CD4-positive, alpha-beta T cell (primary cell): ENCODE measurements around the gene HES5. TPM values are rescaled to one million over a fixed set of nuclear protein-coding genes. Genes with fewer than 3 reads are reported as not detected.

Experiments
- ATAC-seq: fragments of 200-7000 bp; cut with Tn5 transposase; one replicate; pipeline ENCODE4 v1.10.0; 2022; ENCODE audit warnings: mild to moderate bottlenecking; ENCODE audit not compliant: poor library complexity
- CTCF ChIA-PET: fragments of 350-600 bp; sonication (Branson Sonifier 250); formaldehyde crosslinking; loops from one replicate; lab custom pipeline; 2021; ENCODE audit warnings: antibody characterized with exemption, inconsistent platforms; lab: Charles Lee
- POLR2A ChIA-PET: fragments of 350-600 bp; sonication (Branson Sonifier 250); formaldehyde crosslinking; loops from one replicate; lab custom pipeline; 2021; ENCODE audit warnings: antibody characterized with exemption, inconsistent platforms; lab: Charles Lee
- DNase-seq, 14 experiments: peaks; one replicate each; pipeline ENCODE4 v3.0.0-alpha.2; 2013 to 2020; ENCODE audit warnings: mixed read lengths in 2 of 14
- H3K27ac ChIP-seq, 2 donors: one replicate each; pipeline versions ENCODE4 v1.5.1 to v1.7.0; 2013; ENCODE audit warnings: low read length in 2 of 2, low read depth in 1 of 2, mild to moderate bottlenecking in 1 of 2
- H3K27me3 ChIP-seq, 2 experiments: 1 replicate in 1 of 2; 2 replicates in 1 of 2; pipeline versions ENCODE4 v1.6.1 to v1.7.0; 2013; ENCODE audit warnings: low read length in 2 of 2, control low read depth in 1 of 2, mild to moderate bottlenecking in 1 of 2, moderate library complexity in 1 of 2; ENCODE audit not compliant: insufficient read depth in 2 of 2, control insufficient read depth in 1 of 2
- H3K36me3 ChIP-seq: one replicate; pipeline ENCODE4 v1.6.1; 2013; ENCODE audit warnings: low read length, control low read depth; ENCODE audit not compliant: insufficient read depth
- H3K4me1 ChIP-seq: one replicate; pipeline ENCODE4 v1.6.1; 2013; ENCODE audit warnings: low read length, control low read depth; ENCODE audit not compliant: insufficient read depth
- H3K4me3 ChIP-seq: one replicate; pipeline ENCODE4 v1.5.1; 2013; ENCODE audit warnings: mild to moderate bottlenecking, low read length, moderate library complexity
- H3K9me3 ChIP-seq, 2 experiments: 1 replicate in 1 of 2; 2 replicates in 1 of 2; pipeline versions ENCODE4 v1.6.1 to v1.7.0; 2013; ENCODE audit warnings: low read length in 2 of 2, mild to moderate bottlenecking in 2 of 2, control low read depth in 1 of 2, moderate library complexity in 1 of 2; ENCODE audit not compliant: control insufficient read depth in 1 of 2, insufficient read depth in 1 of 2
- H3K27ac Mint-ChIP-seq: one replicate; pipeline ENCODE4 v1.8.0; 2020; ENCODE audit warnings: mixed read lengths
- H3K27me3 Mint-ChIP-seq: one replicate; pipeline ENCODE4 v1.8.0; 2021; ENCODE audit warnings: mixed read lengths
- H3K36me3 Mint-ChIP-seq: one replicate; pipeline ENCODE4 v1.8.0; 2021; ENCODE audit warnings: low read depth, mixed read lengths
- H3K4me1 Mint-ChIP-seq: one replicate; pipeline ENCODE4 v1.8.0; 2021; ENCODE audit warnings: low read depth, mixed read lengths
- H3K4me3 Mint-ChIP-seq: one replicate; pipeline ENCODE4 v1.8.0; 2020; ENCODE audit warnings: mild to moderate bottlenecking, mixed read lengths
- H3K9me3 Mint-ChIP-seq: one replicate; pipeline ENCODE4 v1.8.0; 2020; ENCODE audit warnings: mixed read lengths
- intact Hi-C, 2 experiments: fragments of 100-400 bp; cut with DNase I in 1 of 2; cut with micrococcal nuclease in 1 of 2; formaldehyde crosslinking; loops; one replicate each; pipeline versions ENCODE4 v1.15.1 to v1.9.0; 2023 to 2025; cut with DNase I, micrococcal nuclease
- total RNA-seq, 174 experiments: library from RNA in 2 of 174; stranded (reverse) in 2 of 174; gene quantifications; one replicate each; pipeline ENCODE4 v1.2.3 and lab custom pipeline; 2021 to 2026
- TF ChIP-seq, protein P1 (sequence below): fragments of 200-600 bp; IDR thresholded peaks from one replicate; pipeline ENCODE4 v1.8.0; 2022; ENCODE audit warnings: antibody characterized with exemption, mild to moderate bottlenecking

Gene HES5
- total RNA-seq, 2 experiments from 2014 or later, result not detected

GRCh38 chr1:2498648-2499047, 31.4 kb downstream of the HES5 start:
- DNase-seq (no peak), ATAC-seq (no peak)
- H3K36me3 Mint-ChIP-seq, result no peaks in the 10 kb centered on the region
- H3K36me3 ChIP-seq, result no peaks in the 10 kb centered on the region
- H3K4me3 Mint-ChIP-seq, result no peak overlapping the region
- intact Hi-C loops, result no loop called here
- no peaks in the 10 kb centered on the region for H3K27me3 ChIP-seq
- H3K9me3 ChIP-seq, result peaks cover 0 to 6% of the 10 kb centered on the region in 2 experiments
- no peaks in the 10 kb centered on the region for H3K9me3 Mint-ChIP-seq
- CTCF ChIA-PET, result no interaction called here
- H3K4me1 Mint-ChIP-seq, result peaks cover 18% of the 10 kb centered on the region
- POLR2A ChIA-PET, result no interaction called here
- no peak overlapping the region for H3K27ac Mint-ChIP-seq
- TF ChIP-seq, protein P1, sequence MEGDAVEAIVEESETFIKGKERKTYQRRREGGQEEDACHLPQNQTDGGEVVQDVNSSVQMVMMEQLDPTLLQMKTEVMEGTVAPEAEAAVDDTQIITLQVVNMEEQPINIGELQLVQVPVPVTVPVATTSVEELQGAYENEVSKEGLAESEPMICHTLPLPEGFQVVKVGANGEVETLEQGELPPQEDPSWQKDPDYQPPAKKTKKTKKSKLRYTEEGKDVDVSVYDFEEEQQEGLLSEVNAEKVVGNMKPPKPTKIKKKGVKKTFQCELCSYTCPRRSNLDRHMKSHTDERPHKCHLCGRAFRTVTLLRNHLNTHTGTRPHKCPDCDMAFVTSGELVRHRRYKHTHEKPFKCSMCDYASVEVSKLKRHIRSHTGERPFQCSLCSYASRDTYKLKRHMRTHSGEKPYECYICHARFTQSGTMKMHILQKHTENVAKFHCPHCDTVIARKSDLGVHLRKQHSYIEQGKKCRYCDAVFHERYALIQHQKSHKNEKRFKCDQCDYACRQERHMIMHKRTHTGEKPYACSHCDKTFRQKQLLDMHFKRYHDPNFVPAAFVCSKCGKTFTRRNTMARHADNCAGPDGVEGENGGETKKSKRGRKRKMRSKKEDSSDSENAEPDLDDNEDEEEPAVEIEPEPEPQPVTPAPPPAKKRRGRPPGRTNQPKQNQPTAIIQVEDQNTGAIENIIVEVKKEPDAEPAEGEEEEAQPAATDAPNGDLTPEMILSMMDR, result no peak
- H3K4me3 ChIP-seq, result no peak overlapping the region
- peaks cover 48% of the 10 kb centered on the region for H3K4me1 ChIP-seq
- no peak overlapping the region for H3K27ac ChIP-seq
- no peaks in the 10 kb centered on the region for H3K27me3 Mint-ChIP-seq

DNA sequence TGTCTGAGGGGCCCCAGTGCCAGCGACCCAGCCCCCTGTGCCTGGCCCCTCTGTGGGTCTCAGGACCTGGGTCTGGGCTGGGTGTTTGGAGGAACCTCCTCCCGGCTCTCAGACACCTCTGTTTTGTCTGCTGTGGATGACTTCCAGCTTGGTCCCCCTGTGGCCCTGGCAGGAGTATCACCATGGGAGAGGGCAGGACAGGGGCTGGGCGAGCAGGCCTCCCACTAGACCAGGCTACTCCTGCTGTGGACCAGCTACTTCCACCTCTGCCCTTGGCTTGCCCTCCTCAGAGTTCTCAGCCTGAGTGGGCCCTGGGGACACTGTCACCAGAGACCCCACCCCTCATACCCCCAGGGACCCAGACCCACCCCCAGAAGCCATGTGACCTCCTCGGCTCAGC, 32.2 kb downstream of the HES5 start:
- POLR2A ChIA-PET, result no interaction called here
- intact Hi-C loops, result no loop called here
- Mint-ChIP-seq H3K9me3 (no peaks in the 10 kb centered on the region), H3K27ac (no peak overlapping the region), H3K4me3 (no peak overlapping the region), H3K27me3 (no peaks in the 10 kb centered on the region), H3K36me3 (no peaks in the 10 kb centered on the region), H3K4me1 (peaks cover 24% of the 10 kb centered on the region)
- no peaks in the 10 kb centered on the region for H3K27me3 ChIP-seq
- H3K4me3 ChIP-seq, result no peak overlapping the region
- CTCF ChIA-PET, result no interaction called here
- no peak overlapping the region for H3K27ac ChIP-seq
- TF ChIP-seq, protein P1, result no peak
- ATAC-seq, result no peak
- no peak for DNase-seq
- no peaks in the 10 kb centered on the region for H3K36me3 ChIP-seq
- H3K9me3 ChIP-seq, result peaks cover 0 to 1% of the 10 kb centered on the region in 2 experiments
- peaks cover 54% of the 10 kb centered on the region for H3K4me1 ChIP-seq

DNA sequence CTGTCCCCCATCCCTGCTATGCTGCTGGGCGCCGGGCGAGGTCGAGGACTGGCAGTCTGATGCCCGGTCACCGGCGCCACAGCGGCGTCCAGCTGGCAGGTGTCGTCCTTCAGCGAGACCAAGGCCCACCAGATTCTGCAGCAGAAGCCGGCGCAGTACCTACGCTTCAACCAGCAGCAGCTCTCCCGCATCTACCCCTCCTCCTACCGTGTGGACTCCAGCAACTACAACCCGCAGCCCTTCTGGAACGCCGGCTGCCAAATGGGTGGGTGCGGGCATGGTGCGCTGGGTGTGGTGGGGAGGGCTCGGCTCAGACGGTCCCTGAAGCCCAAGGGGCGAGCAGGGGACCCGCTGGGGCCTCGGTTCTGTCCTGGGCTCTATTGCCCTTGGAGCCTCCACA, 33.3 kb downstream of the HES5 start:
- no peak for DNase-seq
- ATAC-seq, result no peak
- no peaks in the 10 kb centered on the region for H3K36me3 ChIP-seq
- H3K4me1 Mint-ChIP-seq, result peaks cover 24% of the 10 kb centered on the region
- H3K27ac ChIP-seq, result no peak overlapping the region
- ChIA-PET CTCF (no interaction called here), POLR2A (no interaction called here)
- H3K9me3 Mint-ChIP-seq, result no peaks in the 10 kb centered on the region
- intact Hi-C loops, result no loop called here
- no peaks in the 10 kb centered on the region for H3K36me3 Mint-ChIP-seq
- H3K27me3 ChIP-seq, result no peaks in the 10 kb centered on the region
- H3K4me3 Mint-ChIP-seq, result no peak overlapping the region
- H3K4me1 ChIP-seq, result peaks cover 54% of the 10 kb centered on the region
- H3K27me3 Mint-ChIP-seq, result no peaks in the 10 kb centered on the region
- H3K4me3 ChIP-seq, result no peak overlapping the region
- no peak overlapping the region for H3K27ac Mint-ChIP-seq
- TF ChIP-seq, protein P1, result no peak
- no peaks in the 10 kb centered on the region for H3K9me3 ChIP-seq
